Right renal pelvis (tissue), 4 donors: ENCODE results near the gene BAIAP2L2. TPM values are rescaled to one million over a fixed set of nuclear protein-coding genes. Genes with fewer than 3 reads are reported as not detected.
"Not testable (repeated sequence)": the region's sequence is repeated elsewhere in the genome, so short reads cannot be mapped to it uniquely, and the experiment has no call there.

ENCODE experiments used
- DNase-seq, 4 donors: peaks; one replicate each; pipeline ENCODE4 v3.0.0-alpha.2; 2013; ENCODE audit warnings: low read depth in 4 of 4, low spot score in 3 of 4, missing footprints in 1 of 4
- polyA plus RNA-seq, 4 donors: library from polyadenylated mRNA; unstranded; fragments of 120-200 nt; gene quantifications; one replicate each; pipeline ENCODE4 v1.2.1, GENCODE V29; 2013; ENCODE audit not compliant: insufficient read length in 4 of 4

Gene BAIAP2L2
- polyA plus RNA-seq, 4 donors, result 5.0 to 7.5 (median 6.6) TPM

GRCh38 chr22:38043151-38044039 lies 67.1 kb downstream of the BAIAP2L2 start:
- DNase-seq, result no peak

GRCh38 chr22:38042488-38042790 lies 68.0 kb downstream of the BAIAP2L2 start:
- DNase-seq, result no peak

- DNase-seq, result no peak
These were observed 68.6 kb downstream of the BAIAP2L2 start for GRCh38 chr22:38041760-38042487.

GRCh38 chr22:38040953-38041759 lies 69.3 kb downstream of the BAIAP2L2 start:
- no peak for DNase-seq

GRCh38 chr22:38038890-38039812 lies 71.3 kb downstream of the BAIAP2L2 start:
- no peak for DNase-seq

GRCh38 chr22:38038426-38038825 lies 72.1 kb downstream of the BAIAP2L2 start:
- no peak for DNase-seq

- DNase-seq, result not testable (repeated sequence)
These were observed 72.9 kb downstream of the BAIAP2L2 start for GRCh38 chr22:38037367-38038150.

GRCh38 chr22:38036392-38037062 lies 74.0 kb downstream of the BAIAP2L2 start:
- no peak for DNase-seq

GRCh38 chr22:38035530-38035885 lies 75.0 kb downstream of the BAIAP2L2 start:
- DNase-seq, result no peak

Other genes starting within 250 kb of the BAIAP2L2 start
- 10 to 100 TPM; 27.4 to 29.8 (median 28.1) TPM for gene MICALL1, start 204.4 kb downstream of the BAIAP2L2 start, polyA plus RNA-seq
- gene C22orf23, start 157.1 kb downstream of the BAIAP2L2 start, polyA plus RNA-seq, result 1 to 10 TPM; 6.1 to 8.0 (median 6.8) TPM
- gene POLR2F, start 157.0 kb downstream of the BAIAP2L2 start, polyA plus RNA-seq, result 10 to 100 TPM; 55.4 to 82.1 (median 63.8) TPM
- 1 to 10 TPM in 3 of 4 donors, under 1 TPM in 1; 0.91 to 3.8 (median 1.3) TPM for gene SOX10, start 126.1 kb downstream of the BAIAP2L2 start, polyA plus RNA-seq
- gene PICK1, start 53.3 kb downstream of the BAIAP2L2 start, polyA plus RNA-seq, result 10 to 100 TPM; 27.5 to 38.8 (median 29.3) TPM
- gene SLC16A8, start 26.5 kb downstream of the BAIAP2L2 start, polyA plus RNA-seq, result 1 to 10 TPM in 3 of 4 donors, under 1 TPM in 1; 0.72 to 1.8 (median 1.1) TPM
- gene PLA2G6, start 71.1 kb upstream of the BAIAP2L2 start, polyA plus RNA-seq, result 10 to 100 TPM; 36.5 to 47.8 (median 39.9) TPM
- 1 to 10 TPM; 2.5 to 4.9 (median 3.1) TPM for gene MAFF, start 91.3 kb upstream of the BAIAP2L2 start, polyA plus RNA-seq
- 10 to 100 TPM; 37.9 to 45.4 (median 40.9) TPM for gene TMEM184B, start 162.3 kb upstream of the BAIAP2L2 start, polyA plus RNA-seq
- 100 to 1,000 TPM; 111 to 146 (median 127) TPM for gene CSNK1E, start 206.7 kb upstream of the BAIAP2L2 start, polyA plus RNA-seq